Ureter (tissue), 1 donor: ENCODE data around the gene ZBED2. TPM values are rescaled to one million over a fixed set of nuclear protein-coding genes. Genes with fewer than 3 reads are reported as not detected.
"Not testable (repeated sequence)": the region's sequence is repeated elsewhere in the genome, so short reads cannot be mapped to it uniquely, and the experiment has no call there.

ENCODE experiments used
- DNase-seq: peaks from one replicate; pipeline ENCODE4 v3.0.0-alpha.2; 2020; ENCODE audit warnings: low spot score
- total RNA-seq: library from RNA; stranded (reverse); gene quantifications from one replicate; pipeline ENCODE4 v1.2.4, GENCODE V29; 2023
- donor health status: DM: yes; HTN: yes; CAD: no.

ZBED2 gene, protein sequence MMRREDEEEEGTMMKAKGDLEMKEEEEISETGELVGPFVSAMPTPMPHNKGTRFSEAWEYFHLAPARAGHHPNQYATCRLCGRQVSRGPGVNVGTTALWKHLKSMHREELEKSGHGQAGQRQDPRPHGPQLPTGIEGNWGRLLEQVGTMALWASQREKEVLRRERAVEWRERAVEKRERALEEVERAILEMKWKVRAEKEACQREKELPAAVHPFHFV
- not detected for total RNA-seq

DNA sequence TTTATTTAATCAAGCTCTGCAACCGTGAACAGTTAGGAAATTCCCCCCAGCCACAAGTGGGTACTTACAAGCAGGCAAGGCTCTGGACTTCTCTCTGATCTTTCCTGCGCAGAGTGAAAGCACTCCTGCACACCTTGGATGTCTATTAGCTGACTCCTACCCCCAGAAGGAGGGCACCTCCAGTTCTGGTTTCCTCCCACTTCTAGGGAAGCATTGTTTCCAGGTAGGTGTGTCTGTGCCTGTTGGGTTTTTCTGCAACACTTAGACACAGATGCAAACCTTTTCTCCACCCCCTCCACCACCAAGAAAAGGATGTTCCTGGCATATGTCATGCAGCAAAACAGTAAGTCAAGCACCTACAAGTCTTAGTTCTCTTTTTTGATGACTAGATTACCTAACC lies at the start of gene ZBED2:
Gene ZBED2 (minus strand): TSS at position 115 of the 400 bp plus-strand sequence. CDS start 1,145 bp downstream, outside the sequence.
- no peak for DNase-seq

DNA sequence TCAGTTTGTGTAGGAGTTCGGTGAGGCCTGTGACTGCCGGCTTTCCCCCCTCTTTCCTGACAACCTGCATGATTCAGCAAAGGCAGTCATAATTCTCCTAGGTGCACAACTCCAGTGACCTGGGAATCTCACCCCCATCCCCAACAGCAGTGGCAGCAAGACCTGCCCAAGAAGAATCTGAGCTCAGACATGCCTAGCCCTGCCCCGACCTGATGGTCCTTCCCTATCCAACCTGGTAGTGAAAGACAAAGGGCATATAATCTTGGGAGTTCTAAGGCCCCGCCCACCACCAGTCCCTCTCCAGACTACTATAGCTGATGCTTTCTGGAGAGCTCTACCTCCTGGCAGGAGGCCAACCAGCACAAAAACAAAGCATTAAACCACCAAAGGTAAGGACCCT lies 44.2 kb upstream of the ZBED2 start:
- DNase-seq = no peak

DNA sequence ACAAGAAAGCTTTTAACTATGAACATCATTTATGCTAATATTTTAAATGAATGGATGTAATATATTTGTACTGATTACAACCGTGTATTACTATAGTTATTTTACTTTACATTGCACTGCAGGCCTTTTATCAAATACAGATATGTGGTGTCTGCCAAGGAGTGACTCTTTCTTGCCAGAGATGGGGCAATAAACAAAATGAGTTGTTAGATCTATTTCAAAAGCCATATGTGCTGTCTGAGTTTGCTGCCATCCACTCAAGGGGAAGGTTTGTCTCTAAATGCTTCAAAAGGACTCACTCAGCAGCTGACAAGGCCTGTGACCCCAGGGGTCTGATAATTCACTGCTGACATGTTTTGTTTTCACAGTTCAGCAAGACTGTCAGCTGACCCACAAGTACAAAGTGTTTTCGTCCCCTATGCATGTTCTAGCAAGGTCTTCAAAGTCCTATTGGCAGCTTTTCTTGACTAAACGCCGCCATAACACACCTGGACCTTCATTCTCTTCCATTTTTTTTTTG lies 41.3 kb upstream of the ZBED2 start:
- DNase-seq = no peak

DNA sequence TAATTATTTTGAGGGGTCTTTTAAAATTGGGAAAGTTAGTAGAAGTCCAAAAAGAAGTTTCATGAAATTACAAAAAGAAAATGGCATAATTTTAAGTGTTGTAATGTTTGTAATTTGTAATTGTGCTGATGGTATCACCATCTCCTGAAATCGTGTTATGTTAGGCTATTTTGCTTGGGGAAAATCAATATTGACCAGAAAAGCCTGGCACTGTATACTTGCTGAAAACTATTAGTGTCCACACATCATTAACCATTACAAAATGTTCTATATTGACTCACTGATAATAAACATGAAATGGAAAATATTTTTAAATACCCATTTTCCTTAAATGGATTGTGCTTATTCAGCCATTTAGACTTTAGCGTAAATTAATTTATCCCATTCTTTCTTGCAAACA lies 40.3 kb upstream of the ZBED2 start:
- DNase-seq = no peak

DNA sequence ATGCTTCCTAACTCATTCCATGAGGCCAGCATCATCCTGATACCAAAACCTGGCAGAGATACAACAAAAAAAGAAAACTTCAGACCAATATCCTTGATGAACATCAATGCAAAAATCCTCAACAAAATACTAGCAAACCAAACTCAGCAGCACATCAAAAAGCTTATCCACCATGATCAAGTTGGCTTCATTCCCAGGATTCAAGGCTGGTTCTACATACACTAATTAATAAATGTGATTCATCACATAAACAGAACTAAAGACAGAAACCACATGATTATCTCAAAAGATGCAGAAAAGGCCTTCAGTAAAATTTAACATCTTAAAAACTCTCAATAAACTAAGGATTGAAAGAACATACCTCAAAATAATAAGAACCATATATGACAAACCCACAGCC lies 35.5 kb upstream of the ZBED2 start:
- not testable (repeated sequence) for DNase-seq

DNA sequence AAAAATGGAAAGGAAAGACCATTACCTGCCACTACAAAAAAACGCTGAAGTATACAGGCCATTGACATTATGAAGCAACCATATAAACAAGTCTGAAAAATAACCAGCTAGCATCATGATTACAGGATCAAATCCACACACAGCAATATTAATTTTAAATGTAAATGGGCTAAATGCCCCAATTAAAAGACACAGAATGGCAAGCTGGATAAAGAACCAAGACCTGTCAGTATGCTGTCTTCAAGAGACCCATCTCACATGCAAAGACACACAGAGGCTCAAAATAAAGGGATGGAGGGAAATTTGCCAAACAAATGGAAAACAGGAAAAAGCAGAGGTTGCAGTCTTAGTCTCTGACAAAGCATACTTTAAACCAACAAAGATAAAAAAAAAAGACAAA lies 33.9 kb upstream of the ZBED2 start:
- not testable (repeated sequence) for DNase-seq

DNA sequence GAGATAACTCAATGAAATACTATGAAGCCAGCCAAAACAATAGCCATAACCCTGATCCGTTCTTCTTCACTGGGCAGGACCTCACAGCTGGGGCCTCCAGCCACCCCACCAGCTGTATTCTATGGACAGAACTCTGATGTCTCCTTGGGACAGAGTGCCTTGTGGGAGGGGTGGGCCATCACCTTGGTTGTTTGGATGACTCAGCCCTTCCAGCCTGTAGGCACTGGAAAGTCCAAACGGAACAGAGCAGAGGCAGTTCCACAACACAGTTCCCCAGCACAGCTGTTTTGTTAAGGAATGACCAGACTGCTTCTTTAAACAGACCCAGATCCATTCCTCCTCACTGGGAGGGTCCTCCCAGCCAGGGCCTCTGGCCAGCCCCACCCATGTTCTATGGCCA lies 31.9 kb upstream of the ZBED2 start:
- no peak for DNase-seq

DNA sequence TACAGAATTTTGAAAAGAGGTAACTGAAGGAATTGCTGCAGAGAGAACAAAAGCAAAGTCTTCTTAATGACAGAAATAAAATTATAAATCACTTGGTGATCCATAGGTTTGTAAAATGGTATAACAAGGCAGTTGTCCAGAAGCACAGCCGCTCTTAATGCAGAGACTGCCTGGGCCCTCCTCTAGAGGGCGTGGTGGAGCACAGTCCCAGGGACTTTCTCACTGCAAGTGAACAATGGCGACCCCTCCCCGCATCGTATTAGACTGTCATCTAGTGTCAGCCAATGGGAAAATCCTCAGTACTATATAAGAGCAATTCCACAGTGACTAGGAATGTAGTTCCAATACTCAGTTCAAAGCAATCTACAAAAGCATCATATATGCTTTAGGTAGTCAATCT lies 26.4 kb upstream of the ZBED2 start:
- no peak for DNase-seq

DNA sequence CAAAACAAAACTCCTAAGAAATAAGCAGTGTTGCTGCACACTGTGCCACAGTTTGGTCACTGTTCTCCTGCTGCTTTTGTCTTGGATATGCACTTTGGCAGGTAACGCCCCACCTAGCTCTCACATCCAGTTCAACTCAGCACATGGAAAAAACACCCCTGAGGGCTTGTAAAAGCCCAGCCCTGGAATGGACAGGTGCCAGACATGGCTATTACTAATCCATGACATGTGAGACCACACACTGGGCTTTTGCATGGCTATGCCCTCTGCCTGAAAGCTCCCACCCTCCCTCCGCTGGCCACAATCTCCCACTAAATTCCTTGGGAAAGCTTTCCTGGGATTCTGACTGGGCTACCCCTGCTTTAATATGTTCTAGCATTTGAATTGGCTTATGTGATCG lies 24.7 kb upstream of the ZBED2 start:
- no peak for DNase-seq

DNA sequence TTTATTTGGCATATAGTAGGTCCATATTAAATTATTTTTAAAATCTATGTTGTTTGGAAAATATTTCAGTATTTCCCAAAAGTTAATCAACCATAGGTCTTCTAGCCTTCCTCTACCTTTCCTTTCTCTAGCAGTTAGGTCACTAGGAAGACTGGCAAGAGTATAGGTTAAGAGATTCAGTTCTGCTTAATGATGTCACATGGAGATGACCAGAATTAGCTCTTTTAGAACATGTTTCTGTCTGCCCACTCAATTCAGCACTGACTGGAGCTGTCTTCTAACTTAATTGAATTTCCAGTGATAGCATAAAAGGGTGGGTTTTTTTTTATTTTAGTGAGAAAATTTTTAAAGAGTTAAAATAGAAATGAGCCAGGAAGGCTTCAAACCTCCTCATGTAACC lies 23.8 kb upstream of the ZBED2 start:
- no peak for DNase-seq

DNA sequence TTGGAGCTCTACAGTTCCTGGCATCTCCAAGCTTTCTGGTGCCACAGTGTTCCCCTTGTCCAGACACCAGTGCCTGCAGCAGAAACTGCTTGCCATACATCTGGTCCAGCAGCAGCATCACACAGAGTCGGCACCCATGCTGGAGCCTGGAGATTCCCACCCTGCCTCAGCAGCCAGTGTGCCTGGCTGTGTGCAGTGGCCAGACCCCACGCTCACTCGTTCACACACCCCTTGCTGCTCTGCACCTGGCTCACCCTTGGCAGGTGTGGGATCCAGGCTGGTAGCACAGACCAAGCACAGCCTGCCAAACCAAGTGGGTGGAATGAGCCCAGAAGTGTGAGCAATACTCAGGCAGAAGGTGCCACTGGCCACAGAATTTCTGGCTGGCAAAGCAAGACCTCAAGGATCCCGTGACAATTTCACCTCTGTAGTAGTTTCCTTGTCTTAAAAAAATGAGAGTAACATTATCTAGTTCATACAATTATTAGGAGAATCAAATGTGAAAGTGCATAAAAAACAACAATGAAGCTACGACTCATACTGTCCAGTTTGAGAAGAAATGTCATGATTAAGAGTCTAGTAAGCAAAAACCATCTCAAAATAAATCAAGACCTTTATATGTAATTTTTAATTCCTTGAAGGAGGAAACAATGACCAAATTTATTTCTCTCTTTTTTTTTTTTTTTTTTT lies 22.9 kb upstream of the ZBED2 start:
- DNase-seq = no peak

DNA sequence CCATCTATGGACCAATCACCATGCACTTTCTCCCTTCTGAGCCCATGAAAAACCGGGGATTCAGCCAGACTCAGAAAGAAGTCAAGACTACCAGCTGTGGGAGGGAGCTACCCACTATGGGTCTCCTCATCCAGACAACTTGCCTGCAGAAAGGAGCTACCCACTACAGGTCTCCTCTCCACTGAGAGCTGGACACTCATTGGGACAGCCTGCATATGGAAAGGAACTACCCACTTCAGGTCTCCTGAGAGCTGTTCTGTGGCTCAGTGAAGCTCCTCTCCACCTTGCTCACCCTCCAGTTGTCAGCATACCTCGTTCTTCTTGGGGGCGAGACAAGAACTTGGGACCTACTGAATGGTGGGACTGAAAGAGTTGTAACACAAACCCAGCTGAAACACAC lies 22.3 kb upstream of the ZBED2 start:
- no peak for DNase-seq

DNA sequence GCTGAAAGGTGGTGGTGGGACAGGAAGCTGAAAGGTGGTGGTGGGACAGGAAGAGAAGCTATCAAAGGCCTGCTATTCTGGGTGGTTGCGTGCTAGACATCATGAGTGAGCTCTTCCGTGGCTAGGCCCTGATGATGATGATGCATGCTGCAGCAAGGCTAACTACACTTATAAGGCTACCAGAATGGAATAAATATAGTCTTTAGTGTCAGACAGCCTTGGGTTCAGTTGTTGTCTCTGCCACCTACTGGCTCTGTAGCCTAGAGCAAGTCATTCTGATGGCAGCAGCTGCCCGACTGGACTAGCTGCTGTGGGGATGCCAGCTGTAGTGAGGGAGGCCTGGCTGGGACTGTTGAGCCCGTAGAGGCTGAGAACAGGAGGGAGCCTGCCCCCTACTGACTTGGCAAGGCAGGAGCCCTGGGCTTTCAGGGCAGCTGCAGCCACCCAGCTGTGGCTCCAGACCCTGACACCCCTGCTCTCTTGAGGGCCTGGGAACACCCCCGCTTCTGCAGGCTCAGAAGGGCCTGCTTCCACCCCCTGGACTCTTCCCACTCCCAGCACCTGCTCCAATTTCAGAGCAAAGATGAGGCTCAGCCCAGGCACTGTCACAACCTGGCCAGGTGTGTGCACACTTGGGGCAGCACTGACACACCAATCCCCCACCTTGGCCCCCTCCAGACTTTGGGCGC lies 21.4 kb upstream of the ZBED2 start:
- no peak for DNase-seq

DNA sequence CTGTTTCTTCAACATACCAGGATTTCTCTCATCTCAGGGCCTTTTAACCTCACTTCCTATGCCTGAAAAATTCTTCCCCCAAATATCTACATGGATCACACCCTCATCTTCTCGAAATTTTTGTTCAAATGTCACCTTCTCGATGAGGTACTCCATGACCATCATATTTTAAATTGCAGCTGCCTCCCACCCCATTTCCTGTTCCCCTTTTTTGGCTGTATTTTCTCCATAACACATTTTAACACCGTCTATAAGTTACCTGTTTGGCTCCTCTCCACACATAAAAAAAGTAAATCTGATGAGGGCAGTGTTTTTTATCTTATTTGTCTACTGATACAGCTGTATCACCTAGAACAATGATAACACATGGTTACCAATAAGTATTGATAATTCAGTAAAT lies 20.7 kb upstream of the ZBED2 start:
- DNase-seq = no peak

DNA sequence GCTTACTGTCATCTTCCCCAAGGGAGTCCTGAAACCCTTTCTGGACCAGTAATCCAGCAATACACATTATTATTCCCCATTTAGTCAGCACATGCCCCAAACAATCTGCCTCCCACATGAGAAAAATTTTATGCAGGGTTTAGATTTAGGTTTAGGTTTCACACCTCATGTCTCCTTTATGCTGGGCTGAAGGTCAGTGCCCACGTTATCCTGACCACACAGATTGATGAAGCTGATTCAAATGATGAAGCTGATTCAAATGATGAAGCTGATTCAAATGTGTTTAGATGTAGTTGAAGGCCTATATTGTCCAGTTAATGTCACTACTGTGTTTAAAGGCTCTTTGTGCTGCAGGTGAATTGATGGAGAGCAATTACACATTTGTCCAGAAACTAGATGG lies 18.1 kb upstream of the ZBED2 start:
- no peak for DNase-seq

DNA sequence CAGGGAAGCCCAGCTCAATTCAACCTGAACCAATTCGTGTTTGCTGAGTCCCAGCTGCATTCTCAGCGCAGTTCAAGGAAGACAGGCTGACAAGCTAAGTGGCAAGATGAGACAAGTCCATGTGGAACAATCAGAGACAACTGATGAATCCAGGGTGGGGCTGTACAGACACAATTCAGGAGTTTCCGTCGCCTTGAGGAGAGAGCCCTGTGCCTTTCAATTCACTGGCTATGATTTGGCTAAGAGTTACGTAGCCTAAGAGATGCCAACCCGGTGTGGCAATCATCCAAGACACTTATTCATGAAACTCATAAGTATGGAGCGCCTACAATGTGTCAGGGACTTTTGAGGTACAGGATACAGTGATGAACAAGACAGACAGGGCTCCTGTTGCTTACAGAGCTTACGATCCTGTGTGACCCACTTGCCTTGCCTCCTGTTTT lies 15.5 kb upstream of the ZBED2 start:
- DNase-seq = no peak

DNA sequence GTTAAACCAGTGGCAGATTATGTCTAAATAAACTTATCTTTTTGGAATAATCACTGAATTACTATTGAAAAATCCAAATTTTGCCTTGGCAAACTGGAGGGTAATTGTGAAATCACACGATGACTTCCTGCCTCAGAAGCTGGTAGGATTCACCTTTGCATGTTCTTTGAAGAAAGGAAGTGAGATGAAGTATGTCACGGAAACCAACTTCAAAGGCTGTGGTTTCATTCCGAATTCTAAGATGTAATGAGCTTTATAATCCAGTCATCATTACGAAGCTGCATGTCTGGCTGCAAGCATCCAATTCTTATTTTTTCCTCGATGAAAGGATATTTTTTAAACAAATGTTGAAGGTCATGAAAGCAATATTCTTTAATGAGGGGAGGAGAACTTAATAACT lies 15.0 kb upstream of the ZBED2 start:
- no peak for DNase-seq

DNA sequence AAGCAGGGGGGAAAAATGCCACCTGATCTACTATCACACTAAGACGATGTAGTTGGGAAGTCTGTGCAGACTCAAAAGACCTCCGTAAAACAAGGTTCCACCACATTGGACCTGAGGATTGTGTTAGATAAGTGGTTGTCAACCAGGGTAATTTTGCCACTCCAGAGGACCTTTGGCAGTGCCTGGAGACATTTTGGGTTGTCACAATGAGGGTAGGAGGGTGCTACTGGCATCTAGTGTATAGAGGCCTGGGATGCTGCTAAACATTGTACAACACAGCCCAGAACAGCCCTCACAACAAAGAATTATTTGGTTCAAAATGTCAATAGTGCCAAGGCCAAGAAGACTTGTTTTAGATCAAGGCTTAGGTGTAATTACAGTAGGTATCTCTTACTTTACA lies 14.6 kb upstream of the ZBED2 start:
- DNase-seq = no peak

DNA sequence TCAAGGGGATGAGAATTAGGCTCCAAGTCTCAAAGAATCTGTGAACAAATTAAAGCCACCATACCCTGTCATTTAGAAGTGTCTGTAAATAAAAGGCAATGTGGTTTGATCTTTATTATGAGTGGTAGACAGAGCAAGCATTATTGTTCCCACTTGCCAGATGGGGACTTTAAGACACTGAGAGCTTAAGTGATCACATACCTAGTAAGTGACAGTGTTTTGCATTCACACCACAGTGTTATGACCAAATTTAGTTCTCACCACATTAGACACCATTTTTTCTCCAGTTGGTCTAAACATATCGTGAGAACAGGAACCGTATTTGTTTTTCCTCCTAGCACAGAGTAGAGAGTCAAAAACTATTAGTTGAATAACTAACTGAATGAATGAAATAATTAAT lies 13.2 kb upstream of the ZBED2 start:
- DNase-seq = no peak

DNA sequence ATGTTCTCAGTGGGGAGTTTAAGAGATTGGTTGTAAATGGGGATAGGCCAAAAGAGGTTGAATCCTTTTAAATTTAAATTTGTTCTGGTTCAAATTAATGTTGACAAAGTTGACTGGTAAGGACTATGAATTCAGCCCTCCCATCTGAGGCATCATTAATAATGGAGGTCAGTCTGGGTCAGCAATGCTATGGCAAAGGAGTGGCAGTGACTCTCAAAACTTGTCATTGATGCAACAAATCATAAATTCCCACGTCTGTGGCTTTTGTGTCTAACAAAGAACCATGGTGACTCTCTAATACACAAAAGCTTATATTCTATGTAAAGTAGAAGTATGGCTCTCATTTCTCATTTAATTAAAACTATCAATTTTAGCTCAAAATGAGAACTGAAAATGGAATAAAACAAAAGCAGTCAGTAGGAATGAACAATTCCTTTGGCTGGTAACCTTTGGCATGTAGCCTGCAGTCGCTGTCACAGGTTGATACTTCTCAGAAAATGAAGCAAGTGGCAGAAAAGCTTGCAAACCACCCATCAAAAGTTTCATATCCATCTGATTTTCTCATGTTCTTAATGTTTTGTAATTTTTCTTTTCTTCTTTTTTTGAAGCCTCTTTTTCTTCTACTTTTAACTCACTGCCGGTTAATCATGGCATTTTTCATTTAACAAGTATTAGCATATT lies 12.2 kb upstream of the ZBED2 start:
- DNase-seq = no peak

DNA sequence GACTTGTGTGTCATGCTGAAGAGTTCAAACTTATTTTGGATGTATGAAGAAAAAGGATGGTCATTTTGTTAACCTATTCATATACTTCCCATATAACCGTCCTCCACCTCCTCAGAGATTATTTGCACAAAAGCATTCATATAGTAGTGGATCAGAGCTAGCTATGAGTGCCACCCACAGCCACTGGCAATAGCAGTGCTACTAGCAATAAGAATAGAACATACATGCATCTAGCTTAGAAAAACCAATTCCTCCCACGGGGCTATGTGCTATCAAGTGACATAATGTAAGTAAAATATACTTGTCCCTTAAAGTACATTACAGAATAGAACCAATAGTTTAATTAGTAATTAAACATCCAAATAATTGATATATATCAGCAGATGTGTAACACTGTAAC lies 10.3 kb upstream of the ZBED2 start:
- DNase-seq = no peak

DNA sequence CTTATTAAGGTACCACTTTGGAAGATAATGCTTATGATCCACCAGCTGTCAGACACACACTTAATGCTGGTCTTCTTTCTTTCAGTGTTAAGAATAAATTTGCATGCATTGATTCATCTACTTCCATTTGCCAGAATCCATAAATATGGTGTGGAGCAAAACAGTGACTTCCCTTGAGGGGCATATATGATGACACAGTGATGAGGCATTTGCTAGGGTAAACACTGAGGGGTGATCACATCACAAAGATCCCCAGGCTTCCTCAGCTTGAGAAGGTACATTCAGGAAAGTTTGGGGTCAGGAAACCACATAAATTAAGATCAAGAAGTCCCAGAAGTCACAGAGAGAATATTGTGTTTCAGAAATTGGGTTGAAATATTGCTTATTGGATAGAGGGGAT lies 9.9 kb upstream of the ZBED2 start:
- no peak for DNase-seq
